GM18502 (cell line): ENCODE results near the gene GRB10.
"Not testable (repeated sequence)": the region's sequence is repeated elsewhere in the genome, so short reads cannot be mapped to it uniquely, and the experiment has no call there.

Experiments used
- ATAC-seq: cut with Tn5 transposase; IDR thresholded peaks from one replicate; pipeline ENCODE4 v1.9.1; 2021; ENCODE audit warnings: mild to moderate bottlenecking; ENCODE audit not compliant: unreplicated experiment, poor library complexity

GRB10 gene

GRCh38 chr7:50751146-50751545 is 31.6 kb downstream of the GRB10 start:
- ATAC-seq: no peak

DNA sequence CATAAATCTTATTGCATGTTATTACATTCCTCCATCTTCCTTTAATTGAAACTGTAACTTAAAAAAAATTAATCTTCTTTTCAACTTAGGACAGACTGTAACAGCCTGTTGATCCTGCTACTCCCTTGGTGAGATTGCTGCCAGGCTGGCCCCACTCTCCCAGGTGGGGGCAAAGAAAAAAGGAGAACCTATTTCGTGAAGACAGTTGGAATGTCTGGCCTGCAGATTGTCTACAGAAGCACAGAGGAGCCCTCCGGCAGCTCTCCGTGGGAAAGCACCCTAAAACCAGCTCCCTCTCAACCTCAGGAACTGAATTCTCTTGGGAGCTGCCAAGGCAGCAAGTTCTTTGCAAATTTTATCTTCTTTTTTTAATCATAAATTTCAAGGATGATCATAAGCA is 32.8 kb downstream of the GRB10 start:
- no peak for ATAC-seq

- ATAC-seq: no peak
Measured at GRCh38 chr7:50748472-50748871, 34.2 kb downstream of the GRB10 start.

DNA sequence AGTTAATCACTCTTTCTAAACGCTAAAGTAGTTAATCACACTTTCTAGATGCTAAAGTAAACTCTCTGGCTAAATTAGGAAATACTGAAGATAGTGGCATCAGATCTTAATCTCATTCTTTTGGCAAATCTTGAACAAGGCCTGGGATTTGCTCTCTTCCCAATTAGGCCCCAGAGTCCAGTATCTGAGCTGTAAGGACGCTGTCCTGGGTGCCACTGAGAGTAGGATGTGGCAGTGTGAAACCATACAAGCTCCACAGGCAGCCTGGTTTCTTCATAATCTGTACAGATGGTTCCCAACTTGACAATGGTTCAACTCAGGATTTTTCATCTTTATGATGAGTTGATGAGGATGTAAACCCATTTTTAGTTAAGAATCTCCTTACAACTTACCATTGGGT is 36.9 kb downstream of the GRB10 start:
- ATAC-seq: no peak

DNA sequence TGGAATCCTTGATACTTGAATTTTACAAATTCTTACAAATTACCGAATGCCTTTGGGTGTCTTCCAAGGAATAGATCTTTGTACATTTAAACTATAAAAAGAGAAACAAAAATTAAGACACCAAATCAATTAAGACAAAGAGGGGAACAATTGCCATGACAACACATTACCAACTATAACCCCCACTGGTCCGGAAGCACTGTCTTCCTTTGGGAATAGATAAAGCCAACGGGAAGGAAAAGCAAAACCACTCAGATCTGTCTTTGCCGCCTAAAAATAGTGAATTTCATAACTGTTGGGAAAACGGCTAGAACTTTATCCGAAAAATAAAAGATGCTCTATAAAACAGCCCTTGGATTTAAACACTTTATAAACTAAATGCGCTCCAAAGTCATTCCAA is 37.4 kb downstream of the GRB10 start:
- ATAC-seq: no peak

- no peak for ATAC-seq
Measured at GRCh38 chr7:50743893-50744292, 38.8 kb downstream of the GRB10 start.

DNA sequence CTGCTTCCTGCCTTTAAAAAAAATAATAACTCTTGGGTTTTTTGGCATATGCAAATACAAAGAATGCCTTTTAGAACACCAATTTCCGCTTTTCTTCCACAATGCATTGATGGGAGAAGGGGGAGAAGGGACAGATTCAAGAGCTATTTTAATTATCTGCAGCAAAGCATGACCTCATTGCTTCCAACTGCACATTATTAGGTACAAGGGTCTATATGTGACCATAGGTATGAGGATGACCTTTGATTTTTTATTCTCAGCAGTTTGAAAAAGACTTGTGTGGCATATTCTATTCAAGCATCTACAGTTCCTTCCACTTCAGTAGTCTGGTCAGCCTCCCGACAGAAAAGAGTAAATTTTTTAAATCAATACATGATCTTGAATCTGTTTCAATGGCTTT is 39.7 kb downstream of the GRB10 start:
- no peak for ATAC-seq

DNA sequence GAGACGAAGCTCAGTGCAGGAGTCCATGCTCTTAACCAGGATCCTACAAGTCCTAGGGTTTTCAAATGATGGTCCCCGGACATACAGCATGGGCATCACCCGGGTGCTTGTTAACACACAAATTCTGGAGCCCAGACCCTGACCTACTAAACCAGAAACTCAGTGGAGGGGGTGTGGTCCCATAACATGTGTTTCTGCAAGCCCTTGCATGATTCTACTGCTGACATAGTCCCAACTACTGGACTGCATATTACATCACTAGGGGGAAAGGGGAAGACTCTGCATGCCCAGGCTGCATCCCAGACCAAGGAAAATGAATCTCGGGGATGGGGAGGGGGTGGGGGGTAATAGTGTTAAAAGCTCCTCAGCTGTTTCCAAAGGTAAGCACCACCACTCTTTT is 40.3 kb downstream of the GRB10 start:
- ATAC-seq: no peak

DNA sequence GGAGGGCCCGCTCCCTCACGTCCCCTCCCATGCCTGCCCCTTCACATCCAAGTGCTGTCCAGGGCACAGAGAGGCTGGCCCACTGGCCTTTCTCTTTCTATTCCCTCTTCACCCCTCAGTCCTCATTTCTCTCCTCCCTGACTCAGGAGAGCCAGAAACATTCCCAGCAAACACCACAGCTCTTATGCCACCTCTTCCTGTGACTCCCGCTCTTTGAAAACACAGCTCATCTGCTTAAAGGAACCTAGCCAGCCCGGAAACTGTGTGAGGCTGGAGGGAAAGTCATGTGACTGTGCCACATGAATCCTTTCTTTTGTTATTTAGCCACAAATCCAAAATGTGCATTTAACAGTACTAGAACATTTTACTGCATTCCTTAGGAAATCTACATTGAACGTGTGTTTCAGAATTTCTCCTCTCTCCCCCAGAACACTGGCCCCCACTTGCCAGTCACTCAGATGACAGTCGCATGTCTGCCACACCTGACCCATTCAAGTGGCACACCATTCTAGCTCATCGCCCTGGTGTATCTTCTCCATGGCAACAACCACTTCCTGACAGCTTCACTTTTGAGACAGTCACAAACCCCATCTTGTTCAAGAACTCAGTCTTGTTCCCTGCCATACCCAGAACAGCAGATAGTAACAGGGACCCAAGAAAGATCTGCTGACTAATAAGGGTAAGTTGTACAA is 42.8 kb downstream of the GRB10 start:
- peak; percentile 56 for ATAC-seq

GRCh38 chr7:50738932-50739331 is 43.8 kb downstream of the GRB10 start:
- no peak for ATAC-seq

- not testable (repeated sequence) for ATAC-seq
Measured at GRCh38 chr7:50735836-50736235, 46.9 kb downstream of the GRB10 start.

- no peak for ATAC-seq
Measured at GRCh38 chr7:50735333-50735732, 47.4 kb downstream of the GRB10 start.

GRCh38 chr7:50734246-50734645 is 48.5 kb downstream of the GRB10 start:
- ATAC-seq: no peak

- no peak for ATAC-seq
Measured at GRCh38 chr7:50733552-50733951, 49.1 kb downstream of the GRB10 start.

GRCh38 chr7:50731703-50732582 is 50.8 kb downstream of the GRB10 start:
- no peak for ATAC-seq

DNA sequence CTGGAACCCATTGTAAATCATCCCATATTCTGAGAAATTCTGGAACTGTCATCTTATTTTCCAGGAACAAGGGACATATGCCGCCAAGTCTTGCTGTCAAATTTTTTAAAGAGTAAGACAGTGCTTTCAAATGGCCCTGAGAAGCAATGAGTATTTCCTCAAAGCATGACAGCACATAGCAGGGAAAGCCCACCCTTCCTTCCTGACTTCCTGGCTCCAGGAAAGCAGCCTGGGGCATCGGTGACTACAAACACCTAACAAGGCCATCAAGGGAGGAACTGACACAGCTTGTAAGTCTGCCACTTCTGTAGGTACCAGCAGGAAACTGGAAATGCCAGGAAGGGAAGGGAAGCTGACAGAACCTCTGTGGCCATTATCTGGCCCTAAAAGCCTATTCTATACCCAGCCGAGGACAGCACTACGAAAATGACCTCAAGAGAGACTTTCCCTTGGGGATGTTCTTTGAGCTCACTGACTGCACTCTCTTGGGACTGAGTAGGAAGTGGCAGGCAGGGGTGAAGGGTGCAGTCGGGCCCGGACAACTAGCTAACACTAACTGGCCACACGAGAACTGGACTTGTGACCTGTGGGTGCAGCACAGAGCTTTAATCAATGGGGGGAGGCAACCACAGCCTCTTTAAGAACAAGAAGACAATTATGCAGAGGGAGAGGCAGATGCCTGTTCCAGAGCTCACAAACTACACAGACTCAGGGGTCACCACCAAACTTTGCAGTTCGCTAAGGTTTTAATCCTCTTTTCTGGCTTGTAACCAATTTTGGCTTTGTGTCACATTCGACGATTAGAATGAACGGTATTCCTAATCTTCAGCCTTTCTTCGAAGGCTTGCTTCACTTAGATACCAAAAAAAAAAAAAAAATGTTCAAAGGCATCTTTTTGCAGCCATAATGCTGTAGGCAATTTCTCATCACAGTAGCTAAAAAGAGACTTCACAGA is 52.0 kb downstream of the GRB10 start:
- ATAC-seq: no peak

DNA sequence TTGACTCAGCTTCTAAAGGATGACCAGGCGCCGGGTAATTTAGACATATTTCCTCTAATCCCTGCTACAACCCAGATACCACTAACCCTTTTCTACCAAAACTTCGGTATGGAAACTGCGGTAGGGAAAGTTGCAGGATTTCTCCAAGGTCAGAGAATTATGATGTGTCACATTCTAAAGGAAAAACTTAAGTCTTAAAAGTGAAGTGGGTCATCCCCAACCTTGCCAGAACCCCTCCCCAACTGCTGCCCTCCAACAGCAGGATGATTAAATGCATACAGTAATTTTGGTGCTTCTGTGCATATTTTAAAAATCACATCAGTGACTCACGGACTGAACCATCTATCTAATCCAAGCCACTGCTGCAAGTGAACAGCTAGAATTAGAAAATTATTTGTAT is 52.7 kb downstream of the GRB10 start:
- ATAC-seq: no peak

DNA sequence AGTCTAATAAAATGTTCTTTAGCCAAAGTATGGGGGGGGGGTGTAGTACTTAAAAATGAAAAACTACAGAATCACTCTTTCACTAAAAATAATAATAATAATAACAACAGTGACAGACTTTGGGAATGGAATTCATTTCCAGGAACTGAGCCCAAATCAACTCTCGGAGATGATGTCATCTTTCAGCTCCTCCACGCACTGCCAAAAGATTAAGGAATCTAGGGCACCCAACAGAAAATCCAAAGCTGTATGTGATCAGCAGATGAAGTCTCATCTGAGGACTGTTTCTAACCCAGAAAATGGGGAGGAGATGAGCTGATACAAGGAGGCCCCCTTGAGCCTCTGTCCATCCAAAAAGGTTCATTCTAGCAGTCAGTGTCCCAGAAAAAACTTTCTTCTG is 54.5 kb downstream of the GRB10 start:
- ATAC-seq: no peak

DNA sequence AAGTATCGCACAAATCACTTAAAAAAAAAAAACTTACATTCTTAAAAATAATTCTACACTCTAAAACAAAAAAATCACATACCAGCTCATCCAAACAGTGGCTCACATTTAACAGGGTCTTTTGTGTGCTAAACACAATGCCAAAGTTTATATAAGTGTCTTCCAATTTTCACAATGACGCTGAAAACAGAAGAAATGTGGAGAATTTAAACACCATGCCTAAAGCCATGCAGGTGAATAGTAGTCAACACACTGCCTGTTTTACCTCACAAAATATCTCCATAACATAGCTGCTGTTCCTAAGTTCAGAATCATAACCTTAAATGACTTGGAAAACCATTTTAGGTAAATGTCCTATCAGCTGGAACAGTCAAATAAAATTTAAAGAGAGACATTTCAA is 55.0 kb downstream of the GRB10 start:
- ATAC-seq: no peak

GRCh38 chr7:50727072-50727471 is 55.6 kb downstream of the GRB10 start:
- no peak for ATAC-seq

DNA sequence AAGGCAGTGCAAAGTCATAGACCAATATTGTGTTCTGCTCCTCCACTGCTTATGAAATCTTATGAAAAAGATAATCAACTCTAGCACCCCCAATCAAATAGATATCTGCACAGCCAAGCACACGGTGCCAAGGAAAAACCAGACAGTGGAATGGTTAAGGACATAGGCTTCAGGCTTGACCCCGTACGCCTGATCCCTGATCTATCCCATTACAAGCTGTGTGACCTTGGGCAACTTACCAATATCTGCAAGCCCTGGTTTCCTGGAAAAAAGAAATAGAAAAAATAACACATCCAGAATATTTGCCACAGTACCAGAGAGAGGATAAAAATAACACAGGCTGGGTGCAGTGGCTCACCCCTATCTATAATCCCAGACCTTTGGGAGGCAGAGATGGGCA is 56.9 kb downstream of the GRB10 start:
- ATAC-seq: no peak
